BJ (cell line): ENCODE data around the gene SLC38A10. TPM values are rescaled to one million over a fixed set of nuclear protein-coding genes. Genes with fewer than 3 reads are reported as not detected.

Experiments
- CTCF ChIA-PET: fragments of 350-600 bp; formaldehyde crosslinking; extraction: SDS; loops from one replicate; lab custom pipeline; 2021; ENCODE audit warnings: antibody characterized with exemption, inconsistent platforms; lab: Yijun Ruan, JAX
- POLR2A ChIA-PET: fragments of 300-600 bp; sonication (Branson Sonifier 250); formaldehyde crosslinking; extraction: SDS; loops from one replicate; lab custom pipeline; 2021; ENCODE audit warnings: antibody characterized with exemption; lab: Charles Lee
- DNase-seq: peaks from one replicate; pipeline ENCODE4 v3.0.0-alpha.2; 2011; ENCODE audit warnings: low read depth
- H3K27me3 ChIP-seq: 2 replicates; pipeline ENCODE4 v1.6.0; 2011; ENCODE audit warnings: low read length; ENCODE audit not compliant: control insufficient read depth, insufficient read depth
- H3K36me3 ChIP-seq: 2 replicates; pipeline ENCODE4 v1.5.1; 2011; ENCODE audit warnings: low read length; ENCODE audit not compliant: control insufficient read depth, insufficient read depth
- H3K4me3 ChIP-seq: 2 replicates; pipeline ENCODE4 v1.5.1; 2011; ENCODE audit warnings: low read depth, mild to moderate bottlenecking, control low read depth, low read length
- polyA plus RNA-seq: library from polyadenylated mRNA; depleted of rRNA; stranded (reverse); fragments of >200 nt; gene quantifications from 2 replicates; pipeline ENCODE4 v1.2.3, GENCODE V29; 2011
- TF ChIP-seq, protein P1 (sequence below): IDR thresholded peaks from 2 replicates; pipeline ENCODE4 v1.5.1; 2011; ENCODE audit warnings: low read depth, mild to moderate bottlenecking, control low read depth, inconsistent platforms, low read length, moderate library complexity; ENCODE audit not compliant: insufficient read depth

Gene SLC38A10
- polyA plus RNA-seq, 1 experiment: 55.4 TPM

DNA sequence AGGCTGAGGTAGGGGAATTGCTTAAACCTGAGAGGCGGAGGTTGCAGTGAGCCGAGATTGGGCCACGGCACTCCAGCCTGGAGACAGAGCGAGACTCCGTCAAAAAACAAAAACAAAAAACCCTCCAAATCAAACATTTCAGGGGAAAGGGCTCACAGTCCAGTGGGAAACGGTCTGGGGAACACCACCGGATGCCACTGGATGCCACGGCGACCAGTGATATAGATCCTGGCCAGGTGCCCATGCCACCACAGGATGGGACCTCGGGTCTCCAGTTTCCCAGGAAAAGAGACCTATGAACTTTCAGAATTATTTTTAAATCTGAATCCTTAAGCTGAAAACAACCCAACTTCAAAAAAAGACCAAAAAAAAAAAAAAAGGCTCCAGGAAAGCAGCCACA is 84.6 kb downstream of the SLC38A10 start:
- ChIA-PET CTCF (interaction anchor here (1.7 kb wide), 1 partner anchor 68 kb away, joined by 6 read pairs; no protein-coding TSS in a partner anchor), POLR2A (no interaction called here)
- no peak overlapping the region for H3K4me3 ChIP-seq
- TF ChIP-seq, protein P1, sequence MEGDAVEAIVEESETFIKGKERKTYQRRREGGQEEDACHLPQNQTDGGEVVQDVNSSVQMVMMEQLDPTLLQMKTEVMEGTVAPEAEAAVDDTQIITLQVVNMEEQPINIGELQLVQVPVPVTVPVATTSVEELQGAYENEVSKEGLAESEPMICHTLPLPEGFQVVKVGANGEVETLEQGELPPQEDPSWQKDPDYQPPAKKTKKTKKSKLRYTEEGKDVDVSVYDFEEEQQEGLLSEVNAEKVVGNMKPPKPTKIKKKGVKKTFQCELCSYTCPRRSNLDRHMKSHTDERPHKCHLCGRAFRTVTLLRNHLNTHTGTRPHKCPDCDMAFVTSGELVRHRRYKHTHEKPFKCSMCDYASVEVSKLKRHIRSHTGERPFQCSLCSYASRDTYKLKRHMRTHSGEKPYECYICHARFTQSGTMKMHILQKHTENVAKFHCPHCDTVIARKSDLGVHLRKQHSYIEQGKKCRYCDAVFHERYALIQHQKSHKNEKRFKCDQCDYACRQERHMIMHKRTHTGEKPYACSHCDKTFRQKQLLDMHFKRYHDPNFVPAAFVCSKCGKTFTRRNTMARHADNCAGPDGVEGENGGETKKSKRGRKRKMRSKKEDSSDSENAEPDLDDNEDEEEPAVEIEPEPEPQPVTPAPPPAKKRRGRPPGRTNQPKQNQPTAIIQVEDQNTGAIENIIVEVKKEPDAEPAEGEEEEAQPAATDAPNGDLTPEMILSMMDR: no peak
- no peaks in the 10 kb centered on the region for H3K27me3 ChIP-seq
- H3K36me3 ChIP-seq: no peaks in the 10 kb centered on the region; the same call in 1 of the 2 replicates
- no peak for DNase-seq

DNA sequence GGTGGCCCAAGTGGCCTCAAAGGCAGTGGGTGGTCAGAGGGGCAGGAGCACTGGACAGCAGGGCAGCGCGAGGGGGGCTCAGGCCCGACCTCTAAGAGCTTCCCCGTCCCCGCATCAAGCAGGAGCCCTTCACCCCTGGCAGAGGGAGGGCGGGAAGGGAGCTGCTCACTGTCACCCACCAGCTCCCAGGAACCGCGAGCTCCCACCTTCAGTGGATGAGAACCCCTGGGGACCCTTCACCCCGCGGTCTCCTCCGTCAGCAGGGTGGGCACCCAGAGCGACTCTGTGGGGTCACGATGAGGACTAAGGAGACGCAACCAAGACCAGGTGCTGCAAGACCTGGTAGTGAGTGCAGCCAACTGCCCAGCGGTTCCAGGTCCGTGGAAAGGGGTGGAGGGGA is 86.0 kb downstream of the SLC38A10 start:
- POLR2A ChIA-PET: interaction anchor here (0.5 kb wide), 1 partner anchor 186 kb away, joined by 3 read pairs; the partner anchor contains the start of gene BAHCC1
- TF ChIP-seq, protein P1: no peak

DNA sequence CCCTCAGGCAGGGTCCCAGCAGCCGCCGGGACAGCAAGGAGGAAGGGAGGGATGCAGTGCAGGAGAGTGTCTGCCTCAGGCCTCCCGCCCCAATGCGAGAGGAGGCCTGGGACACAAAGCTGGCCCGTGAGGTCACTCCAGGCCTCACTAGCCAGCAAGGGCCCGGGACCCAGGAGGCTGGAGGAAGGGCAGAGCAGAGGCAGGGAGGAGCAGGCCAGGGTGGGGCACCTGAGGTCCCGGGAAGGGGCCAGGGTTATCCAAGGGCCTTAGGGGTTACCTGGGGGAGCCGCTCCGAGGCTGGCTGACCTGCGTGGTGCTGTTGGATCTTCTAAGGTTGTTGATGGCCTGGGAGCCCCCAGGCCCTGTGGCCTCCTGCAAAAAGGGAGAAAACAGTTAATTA is 86.5 kb downstream of the SLC38A10 start:
- CTCF ChIA-PET: no interaction called here
- H3K4me3 ChIP-seq: no peak overlapping the region
- no peaks in the 10 kb centered on the region for H3K27me3 ChIP-seq
- POLR2A ChIA-PET: no interaction called here
- TF ChIP-seq, protein P1: no peak
- no peak for DNase-seq
- H3K36me3 ChIP-seq: no peaks in the 10 kb centered on the region; the same call in 1 of the 2 replicates

More for the DNA sequence above, 86.0 kb downstream of the SLC38A10 start:
- H3K36me3 ChIP-seq: no peaks in the 10 kb centered on the region; the same call in 1 of the 2 replicates
- CTCF ChIA-PET: no interaction called here
- no peak overlapping the region for H3K4me3 ChIP-seq
- DNase-seq: no peak
- no peaks in the 10 kb centered on the region for H3K27me3 ChIP-seq

DNA sequence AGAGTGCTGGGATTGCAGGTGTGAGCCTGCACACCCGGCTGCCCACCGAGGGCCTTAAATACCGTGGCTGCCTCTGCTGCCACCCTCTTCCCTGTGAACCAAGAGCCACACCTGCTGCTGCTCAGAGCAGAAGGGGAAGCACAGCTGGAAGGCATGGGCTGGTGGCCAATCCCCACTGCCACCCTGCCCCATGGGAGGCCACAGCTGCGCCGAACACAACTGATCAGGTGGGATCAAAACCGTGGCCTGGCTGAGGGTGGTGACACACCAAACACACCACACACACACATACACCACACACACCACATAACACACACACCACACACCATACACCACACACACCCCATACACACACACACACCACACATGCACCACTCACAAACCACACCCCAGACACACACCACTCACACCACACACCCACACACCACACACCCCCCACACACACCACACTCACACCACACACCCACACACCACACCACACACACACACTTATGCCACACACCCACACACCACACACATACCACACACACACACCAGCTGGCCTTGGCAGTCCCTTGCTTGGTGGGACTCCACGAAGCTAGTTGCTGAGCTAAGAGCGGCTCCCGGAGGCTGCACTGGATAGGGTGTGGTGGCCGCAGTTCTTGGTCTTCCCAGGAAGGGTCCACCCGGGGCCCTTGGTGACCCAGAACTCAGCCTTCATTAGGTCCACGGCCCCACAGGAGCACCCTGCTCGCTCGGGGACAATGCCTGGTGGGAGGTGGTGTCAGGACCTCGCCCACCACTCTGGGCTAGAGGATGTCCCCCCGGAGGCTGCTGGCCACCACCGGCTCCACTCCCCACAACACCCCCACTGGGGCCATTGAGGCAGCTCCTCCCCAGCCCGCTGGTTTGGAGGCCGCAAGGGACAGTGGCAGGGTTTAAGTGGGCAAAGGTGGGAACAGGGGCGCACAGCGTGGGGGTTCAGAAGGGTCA is 87.2 kb downstream of the SLC38A10 start:
- Histone ChIP-seq H3K4me3 (no peak overlapping the region), H3K36me3 (no peaks in the 10 kb centered on the region; the same call in 1 of the 2 replicates), H3K27me3 (no peaks in the 10 kb centered on the region)
- TF ChIP-seq, protein P1: no peak
- POLR2A ChIA-PET: no interaction called here
- DNase-seq: no peak
- CTCF ChIA-PET: interaction anchor here (0.8 kb wide), 1 partner anchor 65 kb away, joined by 3 read pairs; no protein-coding TSS in a partner anchor

DNA sequence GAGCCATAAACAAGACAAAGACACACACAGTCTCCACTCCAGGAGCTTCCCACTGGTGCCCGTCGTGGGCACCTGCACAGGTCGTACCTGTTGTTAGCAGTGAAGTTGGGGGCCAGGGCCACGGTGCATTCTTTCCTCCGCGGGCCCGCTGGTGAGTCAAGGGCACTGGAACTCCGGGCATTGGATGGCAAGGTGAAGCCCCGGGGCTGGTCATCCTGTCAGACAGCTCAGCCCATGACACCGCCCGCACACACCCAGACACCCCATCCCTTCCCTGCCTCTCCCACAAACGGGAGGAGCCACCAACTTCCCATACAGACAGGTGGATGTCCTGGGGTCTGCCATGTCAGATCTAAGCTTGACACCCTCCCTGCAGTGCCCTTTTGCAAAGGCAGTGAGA is 88.5 kb downstream of the SLC38A10 start:
- DNase-seq: no peak
- TF ChIP-seq, protein P1: no peak
- Histone ChIP-seq H3K27me3 (no peaks in the 10 kb centered on the region), H3K4me3 (no peak overlapping the region), H3K36me3 (no peaks in the 10 kb centered on the region; the same call in 1 of the 2 replicates)
- CTCF ChIA-PET: no interaction called here
- POLR2A ChIA-PET: no interaction called here
